Spleen (tissue), 7 donors: Measurements from ENCODE around the gene TPM4.

Experiments used
- CTCF ChIP-seq, 11 experiments: fragments of 200-600 bp in 7 of 11; fragments of 450-650 bp in 4 of 11; sonication (generic) in 4 of 11; IDR thresholded peaks in 8 of 11; conservative IDR thresholded peaks in 3 of 11; 1 replicate in 7 of 11; 2 replicates in 4 of 11; pipeline versions ENCODE4 v1.4.0 to v1.8.0; 2016 to 2021; ENCODE audit warnings: antibody characterized with exemption in 11 of 11, inconsistent platforms in 4 of 11, mild to moderate bottlenecking in 1 of 11
- POLR2A ChIP-seq, 3 donors: fragments of 450-650 bp; IDR thresholded peaks; one replicate each; pipeline ENCODE4 v1.5.1; 2017; ENCODE audit warnings: antibody characterized with exemption in 3 of 3, mild to moderate bottlenecking in 1 of 3
- donor health status: DM: no; HTN: no; CAD: no; lungs with moderate emphysema.
- donor health status: DM: no; HTN: no; CAD: no.
- donor health status: DM: no; HTN: no; CAD: no.

GRCh38 chr19:16032509-16033135, 43.7 kb upstream of the TPM4 start:
- no peak for TF ChIP-seq POLR2A (IDR thresholded peaks at IDR 0.05)
- no peak for TF ChIP-seq CTCF (IDR thresholded peaks at IDR 0.05 in 8 of 11, conservative IDR thresholded peaks at IDR 0.05 in 3 of 11)
